Left renal pelvis (tissue), 4 donors: ENCODE data around the gene COPS7A. TPM values are rescaled to one million over a fixed set of nuclear protein-coding genes. Genes with fewer than 3 reads are reported as not detected.

Source experiments
- polyA plus RNA-seq, 4 donors: library from polyadenylated mRNA; unstranded; fragments of 120-200 nt; gene quantifications; one replicate each; pipeline ENCODE4 v1.2.1, GENCODE V29; 2013; ENCODE audit not compliant: insufficient read length in 4 of 4

COPS7A gene
- polyA plus RNA-seq, 4 donors, result 57.7 to 68.9 (median 66.8) TPM

Other genes with a start within 250 kb of the COPS7A start
- gene MRPL51, start 230.8 kb upstream of the COPS7A start, polyA plus RNA-seq, result 100 to 1,000 TPM; 143 to 185 (median 168) TPM
- 10 to 100 TPM; 52.6 to 63.6 (median 61.8) TPM for gene NCAPD2, start 229.9 kb upstream of the COPS7A start, polyA plus RNA-seq
- 1,000 to 10,000 TPM; 1,094 to 2,101 (median 1,851) TPM for gene GAPDH, start 189.5 kb upstream of the COPS7A start, polyA plus RNA-seq
- gene IFFO1, start 168.0 kb upstream of the COPS7A start, polyA plus RNA-seq, result 10 to 100 TPM; 11.8 to 23.9 (median 17.7) TPM
- 10 to 100 TPM; 19.7 to 36.1 (median 26.3) TPM for gene NOP2, start 155.8 kb upstream of the COPS7A start, polyA plus RNA-seq
- 100 to 1,000 TPM; 176 to 296 (median 281) TPM for gene CHD4, start 116.7 kb upstream of the COPS7A start, polyA plus RNA-seq
- 1 to 10 TPM; 1.1 to 2.2 (median 1.4) TPM for gene LPAR5, start 88.1 kb upstream of the COPS7A start, polyA plus RNA-seq
- 1 to 10 TPM; 3.1 to 6.8 (median 3.9) TPM for gene ACRBP, start 76.6 kb upstream of the COPS7A start, polyA plus RNA-seq
- 100 to 1,000 TPM in 3 of 4 donors, 10 to 100 TPM in 1; 96.8 to 126 (median 114) TPM for gene ING4, start 60.9 kb upstream of the COPS7A start, polyA plus RNA-seq
- gene ZNF384, start 34.7 kb upstream of the COPS7A start, polyA plus RNA-seq, result 10 to 100 TPM; 75.0 to 94.3 (median 87.7) TPM
- gene PIANP, start 23.2 kb upstream of the COPS7A start, polyA plus RNA-seq, result 10 to 100 TPM; 10.4 to 16.3 (median 14.3) TPM
- 100 to 1,000 TPM; 156 to 226 (median 194) TPM for gene MLF2, start 29.1 kb downstream of the COPS7A start, polyA plus RNA-seq
- gene PTMS, start 42.3 kb downstream of the COPS7A start, polyA plus RNA-seq, result 100 to 1,000 TPM; 503 to 684 (median 585) TPM
- 1 to 10 TPM in 2 of 4 donors, under 1 TPM in 2; 0.89 to 6.2 (median 2.1) TPM for gene LAG3, start 48.5 kb downstream of the COPS7A start, polyA plus RNA-seq
- gene CD4, start 65.5 kb downstream of the COPS7A start, polyA plus RNA-seq, result 10 to 100 TPM; 18.7 to 31.0 (median 26.5) TPM
- 10 to 100 TPM; 26.1 to 31.5 (median 29.5) TPM for gene GPR162, start 97.8 kb downstream of the COPS7A start, polyA plus RNA-seq
- 10 to 100 TPM; 27.5 to 80.9 (median 33.6) TPM for gene P3H3, start 104.4 kb downstream of the COPS7A start, polyA plus RNA-seq
- 10 to 100 TPM in 1 of 4 donors, 1 to 10 TPM in 3; 4.4 to 14.0 (median 6.8) TPM for gene GNB3, start 116.9 kb downstream of the COPS7A start, polyA plus RNA-seq
- 10 to 100 TPM; 26.1 to 31.9 (median 27.9) TPM for gene CDCA3, start 127.2 kb downstream of the COPS7A start, polyA plus RNA-seq
- gene USP5, start 128.1 kb downstream of the COPS7A start, polyA plus RNA-seq, result 10 to 100 TPM; 47.3 to 64.0 (median 61.0) TPM
- gene TPI1, start 143.5 kb downstream of the COPS7A start, polyA plus RNA-seq, result 100 to 1,000 TPM; 328 to 571 (median 548) TPM
- 10 to 100 TPM in 1 of 4 donors, 1 to 10 TPM in 3; 5.4 to 19.8 (median 7.3) TPM for gene SPSB2, start 149.3 kb downstream of the COPS7A start, polyA plus RNA-seq
- 10 to 100 TPM in 3 of 4 donors, 1 to 10 TPM in 1; 8.6 to 19.2 (median 16.7) TPM for gene LRRC23, start 180.8 kb downstream of the COPS7A start, polyA plus RNA-seq
- 10 to 100 TPM; 10.5 to 16.4 (median 14.2) TPM for gene ENO2, start 190.5 kb downstream of the COPS7A start, polyA plus RNA-seq
- 100 to 1,000 TPM in 3 of 4 donors, 10 to 100 TPM in 1; 97.0 to 158 (median 125) TPM for gene ATN1, start 203.9 kb downstream of the COPS7A start, polyA plus RNA-seq
- gene RNU7-1, start 219.8 kb downstream of the COPS7A start, polyA plus RNA-seq, result not detected
- gene C12orf57, start 220.0 kb downstream of the COPS7A start, polyA plus RNA-seq, result 100 to 1,000 TPM; 130 to 222 (median 167) TPM
- gene PTPN6, start 227.3 kb downstream of the COPS7A start, polyA plus RNA-seq, result 10 to 100 TPM; 10.3 to 26.7 (median 18.8) TPM
- 100 to 1,000 TPM; 213 to 266 (median 248) TPM for gene PHB2, start 246.6 kb downstream of the COPS7A start, polyA plus RNA-seq
- 10 to 100 TPM; 40.3 to 49.6 (median 44.2) TPM for gene EMG1, start 246.9 kb downstream of the COPS7A start, polyA plus RNA-seq